Spleen (tissue), 11 donors: Measurements from ENCODE around the gene TACC3. TPM values are rescaled to one million over a fixed set of nuclear protein-coding genes. Genes with fewer than 3 reads are reported as not detected.
"Not testable (repeated sequence)": the region's sequence is repeated elsewhere in the genome, so short reads cannot be mapped to it uniquely, and the experiment has no call there.

Experiments
- DNase-seq: peaks from one replicate; pipeline ENCODE4 v3.0.0-alpha.2; 2020
- H3K27ac ChIP-seq, 8 donors: fragments of 200-600 bp; sonication (generic) in 7 of 8; 1 replicate in 4 of 8; 2 replicates in 4 of 8; pipeline versions ENCODE4 v1.5.0 to v1.8.0; 2016 to 2021; ENCODE audit warnings: inconsistent platforms in 4 of 8, mild to moderate bottlenecking in 4 of 8, moderate library complexity in 1 of 8
- H3K27me3 ChIP-seq, 7 donors: fragments of 200-600 bp; sonication (generic) in 6 of 7; replicated peaks in 1 of 7; 1 replicate in 4 of 7; 2 replicates in 3 of 7; pipeline versions ENCODE4 v1.5.0 to v1.8.0; 2016 to 2021; ENCODE audit warnings: inconsistent platforms in 3 of 7, mild to moderate bottlenecking in 1 of 7
- H3K36me3 ChIP-seq, 6 donors: fragments of 200-600 bp; sonication (generic) in 5 of 6; 1 replicate in 4 of 6; 2 replicates in 2 of 6; pipeline versions ENCODE4 v1.5.0 to v1.8.0; 2016 to 2021; ENCODE audit warnings: inconsistent platforms in 2 of 6
- H3K4me1 ChIP-seq, 6 donors: fragments of 200-600 bp; sonication (generic) in 5 of 6; 1 replicate in 3 of 6; 2 replicates in 3 of 6; pipeline versions ENCODE4 v1.5.0 to v1.8.0; 2016 to 2021; ENCODE audit warnings: inconsistent platforms in 3 of 6
- H3K4me3 ChIP-seq, 8 donors: fragments of 200-600 bp; sonication (generic) in 7 of 8; 1 replicate in 4 of 8; 2 replicates in 4 of 8; pipeline versions ENCODE4 v1.5.0 to v1.8.0; 2016 to 2021; ENCODE audit warnings: inconsistent platforms in 4 of 8, mild to moderate bottlenecking in 4 of 8, moderate library complexity in 2 of 8
- H3K9me3 ChIP-seq, 8 donors: fragments of 200-600 bp; sonication (generic) in 7 of 8; 1 replicate in 4 of 8; 2 replicates in 4 of 8; pipeline versions ENCODE4 v1.5.0 to v1.8.0; 2016 to 2021; ENCODE audit warnings: inconsistent platforms in 4 of 8
- CTCF ChIP-seq, 11 experiments: fragments of 200-600 bp in 7 of 11; fragments of 450-650 bp in 4 of 11; sonication (generic) in 4 of 11; IDR thresholded peaks in 8 of 11; conservative IDR thresholded peaks in 3 of 11; 1 replicate in 7 of 11; 2 replicates in 4 of 11; pipeline versions ENCODE4 v1.4.0 to v1.8.0; 2016 to 2021; ENCODE audit warnings: antibody characterized with exemption in 11 of 11, inconsistent platforms in 4 of 11, mild to moderate bottlenecking in 1 of 11
- POLR2A ChIP-seq, 3 donors: fragments of 450-650 bp; IDR thresholded peaks; one replicate each; pipeline ENCODE4 v1.5.1; 2017; ENCODE audit warnings: antibody characterized with exemption in 3 of 3, mild to moderate bottlenecking in 1 of 3
- POLR2AphosphoS5 ChIP-seq, 3 donors: sonication (generic); formaldehyde crosslinking; IDR thresholded peaks; one replicate each; pipeline ENCODE4 v1.5.1; 2017; ENCODE audit warnings: antibody characterized with exemption in 3 of 3
- WGBS, 5 donors: extraction: QIAGEN DNeasy Blood & Tissue Kit in 3 of 5; methylation state at CpG; one replicate each; pipeline versions ENCODE4 v1.1.5 to v1.1.7; 2013 to 2018; 5-methylcytosine and 5-hydroxymethylcytosine counted together
- intact Hi-C: fragments of 100-400 bp; cut with DNase I; formaldehyde crosslinking; loops from one replicate; pipeline ENCODE4 v1.15.0; 2023; ENCODE audit warnings: low total_unique reads
- polyA plus RNA-seq, 3 donors: library from polyadenylated mRNA; stranded (reverse); fragments of 200-250 nt; gene quantifications; one replicate each; pipeline ENCODE4 v1.2.1, GENCODE V29; 2013
- total RNA-seq, 7 donors: library from RNA; depleted of rRNA in 3 of 7; stranded (reverse); fragments of >200 nt in 3 of 7; fragmentation: NEBNext Ultra II Directional in 4 of 7; extraction: Animal tissue kit (Norgen Biotek cat#: 25700) in 4 of 7; gene quantifications; one replicate each; pipeline versions ENCODE4 v1.1.0 to v1.2.1, GENCODE V29; 2016 to 2021
- donor health status: healthy with polysubstance abuse.
- donor health status: DM: no; HTN: no; CAD: no; lungs with moderate emphysema.
- donor health status: DM: no; HTN: no; CAD: no.
- donor health status: Bipolar disorder and iron deficiency.
- donor health status: healthy.
- donor health status: DM: no; HTN: no; CAD: no.
- donor health status: DM: yes; HTN: yes; CAD: no.

The TACC3 gene
- total and polyA plus RNA-seq, 10 donors: 33.3 to 84.4 (median 53.4) TPM

GRCh38 chr4:1691737-1692373 lies 29.5 kb upstream of the TACC3 start:
- H3K27me3 ChIP-seq: no peaks in the 10 kb centered on the region
- WGBS, 5 donors: 87 to 95% (median 91%) methylated on average over 4 to 9 of the region's 9 CpGs
- H3K4me3 ChIP-seq: no peak overlapping the region
- TF ChIP-seq CTCF (IDR thresholded peaks at IDR 0.05 in 8 of 11, conservative IDR thresholded peaks at IDR 0.05 in 3 of 11): no peak
- no peak for TF ChIP-seq POLR2A (IDR thresholded peaks at IDR 0.05)
- TF ChIP-seq POLR2AphosphoS5 (IDR thresholded peaks at IDR 0.05): no peak
- peaks cover 0 to 11% (median 8%) of the 10 kb centered on the region in 6 donors for H3K4me1 ChIP-seq
- no peak for DNase-seq
- no peaks in the 10 kb centered on the region for H3K9me3 ChIP-seq
- H3K27ac ChIP-seq: no peak overlapping the region
- intact Hi-C loops: loop anchor here (5.0 kb wide), 1 partner anchor 35 kb away; no protein-coding TSS in a partner anchor
- peaks cover 0 to 74% (median 60%) of the 10 kb centered on the region in 6 donors for H3K36me3 ChIP-seq

GRCh38 chr4:1693131-1693896 lies 28.0 kb upstream of the TACC3 start:
- Histone ChIP-seq H3K4me3 (no peak overlapping the region), H3K9me3 (no peaks in the 10 kb centered on the region), H3K27me3 (no peaks in the 10 kb centered on the region), H3K27ac (peak overlapping the region in 2 of 8 donors; percentile 19 to 39), H3K36me3 (peaks cover 0 to 88% (median 72%) of the 10 kb centered on the region in 6 donors), H3K4me1 (peaks cover 0 to 11% (median 8%) of the 10 kb centered on the region in 6 donors)
- TF ChIP-seq CTCF (IDR thresholded peaks at IDR 0.05 in 8 of 11, conservative IDR thresholded peaks at IDR 0.05 in 3 of 11) (peak; percentile 85 to 99 (median 94)), POLR2AphosphoS5 (IDR thresholded peaks at IDR 0.05) (peak in 2 of 3 donors; percentile 18 to 56), POLR2A (IDR thresholded peaks at IDR 0.05) (no peak)
- 32 to 55% (median 39%) methylated on average over 7 of the region's 7 CpGs for WGBS, 5 donors
- DNase-seq: peak; percentile 94
- intact Hi-C loops: loop anchor here (5.0 kb wide), 1 partner anchor 34 kb away; no protein-coding TSS in a partner anchor

DNA sequence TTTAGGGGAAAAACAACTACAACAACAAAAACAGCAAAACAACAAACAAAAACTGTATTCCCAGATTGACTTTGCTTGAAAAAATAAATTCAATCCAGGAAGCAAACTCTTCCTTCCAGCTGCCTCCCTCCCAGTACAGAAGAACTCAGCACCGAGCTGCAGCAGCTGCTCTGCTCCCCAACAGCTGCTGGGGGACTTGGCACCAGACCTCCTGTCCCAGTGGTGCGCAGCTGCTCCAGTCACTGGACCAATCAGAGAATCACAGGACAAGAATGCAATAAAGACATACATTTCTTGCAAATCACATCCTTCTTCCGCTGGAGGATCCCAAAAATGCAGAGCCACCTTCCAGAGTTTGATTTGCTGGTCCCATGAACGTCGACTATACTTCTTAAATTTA lies 25.4 kb upstream of the TACC3 start:
- WGBS, 5 donors: 84 to 91% (median 88%) methylated on average over 5 of the region's 5 CpGs
- Histone ChIP-seq H3K27ac (no peak overlapping the region), H3K27me3 (no peaks in the 10 kb centered on the region), H3K4me3 (no peak overlapping the region), H3K9me3 (no peaks in the 10 kb centered on the region), H3K36me3 (peaks cover 0 to 100% (median 82%) of the 10 kb centered on the region in 6 donors), H3K4me1 (peaks cover 0 to 24% (median 12%) of the 10 kb centered on the region in 6 donors)
- intact Hi-C loops: no loop called here
- no peak for TF ChIP-seq CTCF (IDR thresholded peaks at IDR 0.05 in 8 of 11, conservative IDR thresholded peaks at IDR 0.05 in 3 of 11)
- TF ChIP-seq POLR2A (IDR thresholded peaks at IDR 0.05): no peak
- no peak for TF ChIP-seq POLR2AphosphoS5 (IDR thresholded peaks at IDR 0.05)
- no peak for DNase-seq

DNA sequence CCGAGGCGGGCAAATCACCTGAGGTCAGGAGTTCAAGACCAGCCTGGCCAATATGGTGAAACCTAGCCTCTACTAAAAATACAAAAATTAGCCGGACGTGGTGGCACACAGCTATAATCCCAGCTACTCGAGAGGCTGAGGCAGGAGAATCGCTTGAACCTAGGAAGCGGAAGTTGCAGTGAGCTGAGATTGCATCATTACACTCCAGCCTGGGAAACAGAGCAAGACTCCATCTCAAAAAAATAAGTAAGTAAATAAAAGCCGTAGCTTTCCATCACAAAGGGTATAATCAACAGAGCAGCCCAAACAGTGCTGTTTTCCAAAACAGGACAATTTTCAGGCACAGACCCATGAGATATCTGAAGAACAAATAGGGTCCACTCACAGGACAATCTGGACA lies 19.6 kb upstream of the TACC3 start:
- Histone ChIP-seq H3K4me1 (peaks cover 0 to 43% (median 11%) of the 10 kb centered on the region in 6 donors), H3K27ac (peak overlapping the region in 5 of 8 donors; percentile 22 to 74 (median 45)), H3K36me3 (peaks cover 0 to 100% (median 58%) of the 10 kb centered on the region in 6 donors)
- H3K27me3 ChIP-seq, H3K4me3 ChIP-seq, DNase-seq, intact Hi-C loops, H3K9me3 ChIP-seq: not testable (repeated sequence)
- 64 to 82% (median 74%) methylated on average over 8 of the region's 8 CpGs for WGBS, 5 donors
